ENCODE measurements around the gene PTGFR.

The PTGFR gene

DNA sequence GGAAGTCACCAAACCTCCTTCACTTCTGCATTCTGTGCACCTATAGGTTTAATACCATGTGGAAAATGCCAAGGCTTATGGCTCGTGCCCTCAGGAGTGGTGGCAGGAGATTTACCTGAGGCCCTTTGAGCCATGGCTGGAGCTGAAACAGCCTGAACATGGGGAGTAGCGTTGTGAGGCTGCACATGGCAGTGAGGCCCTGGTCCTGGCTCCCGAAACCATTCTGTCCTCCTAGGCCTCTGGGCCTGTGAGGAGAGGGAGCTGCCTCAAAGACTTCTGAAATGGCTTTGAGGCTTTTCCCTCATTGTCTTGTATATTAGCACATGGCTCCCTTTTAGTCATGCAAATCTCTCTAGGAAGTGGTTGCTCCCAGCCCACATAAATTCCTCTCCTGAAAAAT is 20.6 kb downstream of the PTGFR start:
- no peak overlapping the region for H3K4me2 ChIP-seq (ENCODE audit: low read depth, low read length, poor library complexity, severe bottlenecking)
- no peaks in the 10 kb centered on the region for H3K9me2 ChIP-seq (replicated peaks; ENCODE audit: low read depth, low read length)
- H3K9ac ChIP-seq (ENCODE audit: low read depth, low read length, poor library complexity, severe bottlenecking), result no peak overlapping the region
- H3K9me3 ChIP-seq (ENCODE audit: insufficient read depth, low read depth, low read length), result peaks cover 6% of the 10 kb centered on the region; the same call in 1 of the 2 replicates
- no peak overlapping the region for H3K4me3 ChIP-seq (ENCODE audit: low read length, poor library complexity, severe bottlenecking)
- TF ChIP-seq EZH2phosphoT487 (IDR thresholded peaks at IDR 0.05; ENCODE audit: borderline replicate concordance), result no peak
- no peak for TF ChIP-seq CTCF (conservative IDR thresholded peaks at IDR 0.05; ENCODE audit: low read length)
- H2AFZ ChIP-seq (ENCODE audit: low read length), result no peak overlapping the region
- H3K79me2 ChIP-seq (ENCODE audit: insufficient read depth, low read length), result no peaks in the 10 kb centered on the region
- no peaks in the 10 kb centered on the region for H4K20me1 ChIP-seq (ENCODE audit: insufficient read depth, low read length, poor library complexity, severe bottlenecking)
- no peaks in the 10 kb centered on the region for H3K27me3 ChIP-seq (ENCODE audit: insufficient read depth, low read length, poor library complexity, severe bottlenecking)
- H3K36me3 ChIP-seq (ENCODE audit: insufficient read depth, low read length), result no peaks in the 10 kb centered on the region
- no peaks in the 10 kb centered on the region for H3F3A ChIP-seq (ENCODE audit: low read depth)
- no peaks in the 10 kb centered on the region for H3K4me1 ChIP-seq (ENCODE audit: insufficient read depth, low read length, poor library complexity, severe bottlenecking)

DNA sequence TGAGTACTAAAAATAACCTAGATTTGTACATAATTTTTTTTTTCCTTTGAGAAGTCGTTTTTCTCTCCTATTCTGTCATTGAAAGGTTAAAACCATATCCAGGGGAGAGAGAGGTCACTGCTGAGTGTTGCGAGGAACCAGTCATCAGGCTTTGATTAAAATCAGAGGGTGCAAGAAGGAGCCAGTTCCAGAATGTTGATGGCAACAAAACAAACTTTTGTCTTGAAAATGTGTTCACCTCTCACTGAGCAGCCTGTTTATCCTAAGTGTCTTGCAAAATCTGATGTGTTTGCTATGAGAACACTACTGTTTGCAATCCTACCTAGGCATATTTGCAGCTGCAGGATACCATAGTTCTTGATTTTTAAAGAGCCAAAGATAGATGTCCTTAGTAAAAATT is 25.9 kb downstream of the PTGFR start:
- 0 out of 2 replicates have a peak, but pooled peaks cover 4% of the 10 kb centered on the region for H3K9me2 ChIP-seq (replicated peaks; ENCODE audit: low read depth, low read length)
- H2AFZ ChIP-seq (ENCODE audit: low read length), result no peak overlapping the region
- no peak overlapping the region for H3K4me3 ChIP-seq (ENCODE audit: low read length, poor library complexity, severe bottlenecking)
- no peak for TF ChIP-seq EZH2phosphoT487 (IDR thresholded peaks at IDR 0.05; ENCODE audit: borderline replicate concordance)
- TF ChIP-seq CTCF (conservative IDR thresholded peaks at IDR 0.05; ENCODE audit: low read length), result no peak
- H3K79me2 ChIP-seq (ENCODE audit: insufficient read depth, low read length), result no peaks in the 10 kb centered on the region
- no peaks in the 10 kb centered on the region for H3K36me3 ChIP-seq (ENCODE audit: insufficient read depth, low read length)
- no peak overlapping the region for H3K4me2 ChIP-seq (ENCODE audit: low read depth, low read length, poor library complexity, severe bottlenecking)
- no peaks in the 10 kb centered on the region for H4K20me1 ChIP-seq (ENCODE audit: insufficient read depth, low read length, poor library complexity, severe bottlenecking)
- no peaks in the 10 kb centered on the region for H3F3A ChIP-seq (ENCODE audit: low read depth)
- H3K9ac ChIP-seq (ENCODE audit: low read depth, low read length, poor library complexity, severe bottlenecking), result no peak overlapping the region
- no peaks in the 10 kb centered on the region for H3K27me3 ChIP-seq (ENCODE audit: insufficient read depth, low read length, poor library complexity, severe bottlenecking)
- H3K4me1 ChIP-seq (ENCODE audit: insufficient read depth, low read length, poor library complexity, severe bottlenecking), result no peaks in the 10 kb centered on the region
- H3K9me3 ChIP-seq (ENCODE audit: insufficient read depth, low read depth, low read length), result 0 out of 2 replicates have a peak, but pooled peaks cover 6% of the 10 kb centered on the region

DNA sequence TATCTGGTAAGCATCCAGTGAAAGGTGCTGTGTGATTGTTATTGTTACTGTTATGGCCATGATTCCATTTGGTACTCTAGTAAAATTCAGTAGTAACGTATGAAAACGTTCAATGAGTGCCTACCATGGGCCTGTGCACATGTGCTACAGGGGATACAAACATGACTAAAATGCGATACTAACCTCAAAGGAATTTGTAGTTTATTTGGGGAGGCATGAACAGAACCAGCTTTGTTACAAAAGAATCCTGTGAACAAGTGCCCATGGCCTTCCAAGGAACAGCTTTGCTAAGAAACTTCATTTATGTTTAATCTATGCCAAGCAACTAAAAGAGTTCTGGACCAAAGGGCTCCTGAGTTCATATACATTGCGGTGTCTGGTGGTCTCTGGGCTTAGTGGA is 28.7 kb downstream of the PTGFR start:
- Histone ChIP-seq H3K9me2 (replicated peaks; ENCODE audit: low read depth, low read length) (0 out of 2 replicates have a peak, but pooled peaks cover 4% of the 10 kb centered on the region), H3K9me3 (ENCODE audit: insufficient read depth, low read depth, low read length) (no peaks in the 10 kb centered on the region), H3K79me2 (ENCODE audit: insufficient read depth, low read length) (no peaks in the 10 kb centered on the region), H2AFZ (ENCODE audit: low read length) (no peak overlapping the region), H3K4me2 (ENCODE audit: low read depth, low read length, poor library complexity, severe bottlenecking) (no peak overlapping the region), H4K20me1 (ENCODE audit: insufficient read depth, low read length, poor library complexity, severe bottlenecking) (no peaks in the 10 kb centered on the region), H3K9ac (ENCODE audit: low read depth, low read length, poor library complexity, severe bottlenecking) (no peak overlapping the region), H3F3A (ENCODE audit: low read depth) (no peaks in the 10 kb centered on the region), H3K4me1 (ENCODE audit: insufficient read depth, low read length, poor library complexity, severe bottlenecking) (no peaks in the 10 kb centered on the region), H3K27me3 (ENCODE audit: insufficient read depth, low read length, poor library complexity, severe bottlenecking) (no peaks in the 10 kb centered on the region), H3K4me3 (ENCODE audit: low read length, poor library complexity, severe bottlenecking) (no peak overlapping the region), H3K36me3 (ENCODE audit: insufficient read depth, low read length) (no peaks in the 10 kb centered on the region)
- TF ChIP-seq CTCF (conservative IDR thresholded peaks at IDR 0.05; ENCODE audit: low read length) (no peak), EZH2phosphoT487 (IDR thresholded peaks at IDR 0.05; ENCODE audit: borderline replicate concordance) (no peak)

Measured in Loucy (cell line).